H1 (cell line): ENCODE results near the gene SPAST.
"Not testable (repeated sequence)": the region's sequence is repeated elsewhere in the genome, so short reads cannot be mapped to it uniquely, and the experiment has no call there.

Experiments used
- KDM1A ChIP-seq: fragments of 200-600, 300-600 bp; sonication (generic); IDR thresholded peaks from 2 replicates; pipeline ENCODE4 v1.7.1; 2016; ENCODE audit warnings: mild to moderate bottlenecking, low read length, borderline replicate concordance
- NRF1 ChIP-seq: IDR thresholded peaks from 2 replicates; pipeline ENCODE4 v1.6.1; 2011; ENCODE audit warnings: mild to moderate bottlenecking, low read depth, low read length, improper control_type of control experiment
- POLR2A ChIP-seq, 2 experiments: IDR thresholded peaks; 1 replicate in 1 of 2; 2 replicates in 1 of 2; pipeline ENCODE4 v1.6.1; 2011; ENCODE audit warnings: low read depth in 2 of 2, low read length in 2 of 2, mild to moderate bottlenecking in 2 of 2; ENCODE audit errors: control extremely low read depth in 1 of 2
- POLR2AphosphoS5 ChIP-seq: IDR thresholded peaks from 2 replicates; pipeline ENCODE4 v1.6.1; 2011; ENCODE audit warnings: low read depth, low read length
- RFX5 ChIP-seq: IDR thresholded peaks from 2 replicates; pipeline ENCODE4 v1.6.1; 2011; ENCODE audit warnings: low read depth, low read length, improper control_type of control experiment, borderline replicate concordance
- SUZ12 ChIP-seq: fragments of 200-600 bp; sonication (generic); IDR thresholded peaks from 2 replicates; pipeline ENCODE4 v1.6.1; 2012; ENCODE audit warnings: mild to moderate bottlenecking, inconsistent platforms, low read length, moderate library complexity, mixed read lengths
- TAF1 ChIP-seq: IDR thresholded peaks from 2 replicates; pipeline ENCODE4 v1.6.1; 2011; ENCODE audit warnings: mild to moderate bottlenecking, low read depth, low read length
- TCF12 ChIP-seq: IDR thresholded peaks from 2 replicates; pipeline ENCODE4 v1.6.1; 2011; ENCODE audit warnings: low read depth, mild to moderate bottlenecking, low read length
- TF ChIP-seq, protein P1 (sequence below), 3 experiments: IDR thresholded peaks; 1 replicate in 2 of 3; 2 replicates in 1 of 3; pipeline versions ENCODE4 v1.5.1 to v1.6.1; 2011; ENCODE audit warnings: low read length in 3 of 3, mild to moderate bottlenecking in 3 of 3, inconsistent platforms in 2 of 3, low read depth in 1 of 3, moderate library complexity in 1 of 3; ENCODE audit not compliant: insufficient read depth in 1 of 3; ENCODE audit errors: control extremely low read depth in 1 of 3
- TF ChIP-seq, protein P2 (sequence below): fragments of 300-600 bp; sonication (generic); IDR thresholded peaks from 2 replicates; pipeline ENCODE4 v1.7.1; 2012; ENCODE audit warnings: low read length, moderate library complexity, mild to moderate bottlenecking, inconsistent platforms; ENCODE audit not compliant: insufficient replicate concordance

DNA sequence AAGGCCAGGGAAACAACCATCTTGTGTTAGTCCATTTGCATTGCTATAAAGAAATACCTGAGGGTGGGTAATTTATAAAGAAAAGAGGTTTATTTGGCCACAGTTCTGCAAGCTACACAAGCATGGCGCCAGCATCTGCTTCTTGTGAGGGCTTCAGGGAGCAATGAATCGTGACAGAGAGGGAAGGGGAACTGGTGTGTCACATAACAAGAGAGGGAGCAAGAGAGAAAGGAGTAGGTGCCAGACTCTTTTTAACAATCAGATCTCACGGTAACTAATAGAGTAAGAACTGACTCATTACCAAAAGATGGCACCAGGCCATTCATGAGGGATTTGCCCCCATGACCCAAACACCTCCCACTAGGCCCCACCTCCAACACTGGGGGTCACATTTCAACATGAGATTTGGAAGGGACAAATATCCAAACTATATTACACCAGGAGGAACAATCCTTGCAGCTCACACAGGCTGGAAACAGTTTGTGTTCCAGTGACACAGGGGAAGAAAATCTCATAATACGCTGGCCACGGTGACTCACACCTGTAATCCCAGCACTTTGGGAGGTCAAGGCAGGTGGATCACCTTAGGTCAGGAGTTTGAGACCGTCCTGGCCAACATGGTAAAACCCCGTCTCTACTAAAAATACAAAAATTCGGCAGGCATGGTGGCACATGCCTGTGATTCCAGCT lies 29.0 kb upstream of the SPAST start:
- TF ChIP-seq SUZ12; POLR2AphosphoS5; TAF1; TCF12; NRF1; KDM1A; POLR2A (IDR thresholded peaks at IDR 0.05; ENCODE audit: control extremely low read depth in 1 of 2, low read depth in 2 of 2, low read length in 2 of 2); RFX5: not testable (repeated sequence)
- TF ChIP-seq, protein P1, sequence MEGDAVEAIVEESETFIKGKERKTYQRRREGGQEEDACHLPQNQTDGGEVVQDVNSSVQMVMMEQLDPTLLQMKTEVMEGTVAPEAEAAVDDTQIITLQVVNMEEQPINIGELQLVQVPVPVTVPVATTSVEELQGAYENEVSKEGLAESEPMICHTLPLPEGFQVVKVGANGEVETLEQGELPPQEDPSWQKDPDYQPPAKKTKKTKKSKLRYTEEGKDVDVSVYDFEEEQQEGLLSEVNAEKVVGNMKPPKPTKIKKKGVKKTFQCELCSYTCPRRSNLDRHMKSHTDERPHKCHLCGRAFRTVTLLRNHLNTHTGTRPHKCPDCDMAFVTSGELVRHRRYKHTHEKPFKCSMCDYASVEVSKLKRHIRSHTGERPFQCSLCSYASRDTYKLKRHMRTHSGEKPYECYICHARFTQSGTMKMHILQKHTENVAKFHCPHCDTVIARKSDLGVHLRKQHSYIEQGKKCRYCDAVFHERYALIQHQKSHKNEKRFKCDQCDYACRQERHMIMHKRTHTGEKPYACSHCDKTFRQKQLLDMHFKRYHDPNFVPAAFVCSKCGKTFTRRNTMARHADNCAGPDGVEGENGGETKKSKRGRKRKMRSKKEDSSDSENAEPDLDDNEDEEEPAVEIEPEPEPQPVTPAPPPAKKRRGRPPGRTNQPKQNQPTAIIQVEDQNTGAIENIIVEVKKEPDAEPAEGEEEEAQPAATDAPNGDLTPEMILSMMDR (IDR thresholded peaks at IDR 0.05; ENCODE audit: control extremely low read depth in 1 of 3, insufficient read depth in 1 of 3, low read depth in 1 of 3, low read length in 3 of 3), result not testable (repeated sequence)
- TF ChIP-seq, protein P2, sequence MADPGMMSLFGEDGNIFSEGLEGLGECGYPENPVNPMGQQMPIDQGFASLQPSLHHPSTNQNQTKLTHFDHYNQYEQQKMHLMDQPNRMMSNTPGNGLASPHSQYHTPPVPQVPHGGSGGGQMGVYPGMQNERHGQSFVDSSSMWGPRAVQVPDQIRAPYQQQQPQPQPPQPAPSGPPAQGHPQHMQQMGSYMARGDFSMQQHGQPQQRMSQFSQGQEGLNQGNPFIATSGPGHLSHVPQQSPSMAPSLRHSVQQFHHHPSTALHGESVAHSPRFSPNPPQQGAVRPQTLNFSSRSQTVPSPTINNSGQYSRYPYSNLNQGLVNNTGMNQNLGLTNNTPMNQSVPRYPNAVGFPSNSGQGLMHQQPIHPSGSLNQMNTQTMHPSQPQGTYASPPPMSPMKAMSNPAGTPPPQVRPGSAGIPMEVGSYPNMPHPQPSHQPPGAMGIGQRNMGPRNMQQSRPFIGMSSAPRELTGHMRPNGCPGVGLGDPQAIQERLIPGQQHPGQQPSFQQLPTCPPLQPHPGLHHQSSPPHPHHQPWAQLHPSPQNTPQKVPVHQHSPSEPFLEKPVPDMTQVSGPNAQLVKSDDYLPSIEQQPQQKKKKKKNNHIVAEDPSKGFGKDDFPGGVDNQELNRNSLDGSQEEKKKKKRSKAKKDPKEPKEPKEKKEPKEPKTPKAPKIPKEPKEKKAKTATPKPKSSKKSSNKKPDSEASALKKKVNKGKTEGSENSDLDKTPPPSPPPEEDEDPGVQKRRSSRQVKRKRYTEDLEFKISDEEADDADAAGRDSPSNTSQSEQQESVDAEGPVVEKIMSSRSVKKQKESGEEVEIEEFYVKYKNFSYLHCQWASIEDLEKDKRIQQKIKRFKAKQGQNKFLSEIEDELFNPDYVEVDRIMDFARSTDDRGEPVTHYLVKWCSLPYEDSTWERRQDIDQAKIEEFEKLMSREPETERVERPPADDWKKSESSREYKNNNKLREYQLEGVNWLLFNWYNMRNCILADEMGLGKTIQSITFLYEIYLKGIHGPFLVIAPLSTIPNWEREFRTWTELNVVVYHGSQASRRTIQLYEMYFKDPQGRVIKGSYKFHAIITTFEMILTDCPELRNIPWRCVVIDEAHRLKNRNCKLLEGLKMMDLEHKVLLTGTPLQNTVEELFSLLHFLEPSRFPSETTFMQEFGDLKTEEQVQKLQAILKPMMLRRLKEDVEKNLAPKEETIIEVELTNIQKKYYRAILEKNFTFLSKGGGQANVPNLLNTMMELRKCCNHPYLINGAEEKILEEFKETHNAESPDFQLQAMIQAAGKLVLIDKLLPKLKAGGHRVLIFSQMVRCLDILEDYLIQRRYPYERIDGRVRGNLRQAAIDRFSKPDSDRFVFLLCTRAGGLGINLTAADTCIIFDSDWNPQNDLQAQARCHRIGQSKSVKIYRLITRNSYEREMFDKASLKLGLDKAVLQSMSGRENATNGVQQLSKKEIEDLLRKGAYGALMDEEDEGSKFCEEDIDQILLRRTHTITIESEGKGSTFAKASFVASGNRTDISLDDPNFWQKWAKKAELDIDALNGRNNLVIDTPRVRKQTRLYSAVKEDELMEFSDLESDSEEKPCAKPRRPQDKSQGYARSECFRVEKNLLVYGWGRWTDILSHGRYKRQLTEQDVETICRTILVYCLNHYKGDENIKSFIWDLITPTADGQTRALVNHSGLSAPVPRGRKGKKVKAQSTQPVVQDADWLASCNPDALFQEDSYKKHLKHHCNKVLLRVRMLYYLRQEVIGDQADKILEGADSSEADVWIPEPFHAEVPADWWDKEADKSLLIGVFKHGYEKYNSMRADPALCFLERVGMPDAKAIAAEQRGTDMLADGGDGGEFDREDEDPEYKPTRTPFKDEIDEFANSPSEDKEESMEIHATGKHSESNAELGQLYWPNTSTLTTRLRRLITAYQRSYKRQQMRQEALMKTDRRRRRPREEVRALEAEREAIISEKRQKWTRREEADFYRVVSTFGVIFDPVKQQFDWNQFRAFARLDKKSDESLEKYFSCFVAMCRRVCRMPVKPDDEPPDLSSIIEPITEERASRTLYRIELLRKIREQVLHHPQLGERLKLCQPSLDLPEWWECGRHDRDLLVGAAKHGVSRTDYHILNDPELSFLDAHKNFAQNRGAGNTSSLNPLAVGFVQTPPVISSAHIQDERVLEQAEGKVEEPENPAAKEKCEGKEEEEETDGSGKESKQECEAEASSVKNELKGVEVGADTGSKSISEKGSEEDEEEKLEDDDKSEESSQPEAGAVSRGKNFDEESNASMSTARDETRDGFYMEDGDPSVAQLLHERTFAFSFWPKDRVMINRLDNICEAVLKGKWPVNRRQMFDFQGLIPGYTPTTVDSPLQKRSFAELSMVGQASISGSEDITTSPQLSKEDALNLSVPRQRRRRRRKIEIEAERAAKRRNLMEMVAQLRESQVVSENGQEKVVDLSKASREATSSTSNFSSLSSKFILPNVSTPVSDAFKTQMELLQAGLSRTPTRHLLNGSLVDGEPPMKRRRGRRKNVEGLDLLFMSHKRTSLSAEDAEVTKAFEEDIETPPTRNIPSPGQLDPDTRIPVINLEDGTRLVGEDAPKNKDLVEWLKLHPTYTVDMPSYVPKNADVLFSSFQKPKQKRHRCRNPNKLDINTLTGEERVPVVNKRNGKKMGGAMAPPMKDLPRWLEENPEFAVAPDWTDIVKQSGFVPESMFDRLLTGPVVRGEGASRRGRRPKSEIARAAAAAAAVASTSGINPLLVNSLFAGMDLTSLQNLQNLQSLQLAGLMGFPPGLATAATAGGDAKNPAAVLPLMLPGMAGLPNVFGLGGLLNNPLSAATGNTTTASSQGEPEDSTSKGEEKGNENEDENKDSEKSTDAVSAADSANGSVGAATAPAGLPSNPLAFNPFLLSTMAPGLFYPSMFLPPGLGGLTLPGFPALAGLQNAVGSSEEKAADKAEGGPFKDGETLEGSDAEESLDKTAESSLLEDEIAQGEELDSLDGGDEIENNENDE, result not testable (repeated sequence)
